GM12878 (cell line): ENCODE results near the gene SYK. TPM values are rescaled to one million over a fixed set of nuclear protein-coding genes. Genes with fewer than 3 reads are reported as not detected.

Experiments used
- BCL11A ChIP-seq: IDR thresholded peaks from 2 replicates; pipeline ENCODE4 v1.6.1; 2011; ENCODE audit warnings: low read depth, low read length
- CEBPB ChIP-seq, 2 experiments: fragments of 150-350 bp in 1 of 2; IDR thresholded peaks; 2 replicates each; pipeline ENCODE4 v1.6.1; 2012 to 2014; ENCODE audit warnings: low read depth in 2 of 2, low read length in 2 of 2, borderline replicate concordance in 1 of 2, inconsistent platforms in 1 of 2
- E2F4 ChIP-seq: IDR thresholded peaks from 2 replicates; pipeline ENCODE4 v1.6.1; 2012; ENCODE audit warnings: low read depth, low read length, improper control_type of control experiment
- E4F1 ChIP-seq: fragments of 450-650 bp; IDR thresholded peaks from 2 replicates; pipeline ENCODE4 v1.6.1; 2018; ENCODE audit warnings: borderline replicate concordance, mild to moderate bottlenecking; ENCODE audit not compliant: partially characterized antibody
- EED ChIP-seq: sonication (generic); IDR thresholded peaks from 2 replicates; pipeline ENCODE4 v1.6.1; 2016; ENCODE audit warnings: antibody characterized with exemption, low read depth
- IRF5 ChIP-seq: fragments of 450-650 bp; IDR thresholded peaks from 2 replicates; pipeline ENCODE4 v1.6.1; 2017; ENCODE audit warnings: borderline replicate concordance
- MEF2A ChIP-seq: IDR thresholded peaks from 2 replicates; pipeline ENCODE4 v1.6.1; 2011; ENCODE audit warnings: low read depth, mild to moderate bottlenecking, low read length, moderate library complexity; ENCODE audit not compliant: insufficient read depth
- MEF2B ChIP-seq: fragments of 450-650 bp; IDR thresholded peaks from 2 replicates; pipeline ENCODE4 v1.6.1; 2018; ENCODE audit warnings: mild to moderate bottlenecking, moderate library complexity; ENCODE audit not compliant: partially characterized antibody, poor library complexity, severe bottlenecking
- MLLT1 ChIP-seq: fragments of 450-650 bp; IDR thresholded peaks from 2 replicates; pipeline ENCODE4 v1.6.1; 2016; ENCODE audit warnings: mild to moderate bottlenecking
- MYB ChIP-seq: fragments of 150-350 bp; IDR thresholded peaks from 2 replicates; pipeline ENCODE4 v1.6.1; 2014; ENCODE audit warnings: mild to moderate bottlenecking, low read depth, low read length, borderline replicate concordance
- NFIC ChIP-seq: IDR thresholded peaks from 2 replicates; pipeline ENCODE4 v1.6.1; 2012; ENCODE audit warnings: low read depth, mild to moderate bottlenecking, inconsistent platforms, low read length, moderate library complexity
- RELA ChIP-seq: fragments of 450-650 bp; IDR thresholded peaks from 2 replicates; pipeline ENCODE4 v1.8.0; 2014; ENCODE audit warnings: borderline replicate concordance; ENCODE audit not compliant: partially characterized antibody
- RELB ChIP-seq: fragments of 450-650 bp; IDR thresholded peaks from 2 replicates; pipeline ENCODE4 v1.6.1; 2017; ENCODE audit warnings: low read depth, mild to moderate bottlenecking, moderate library complexity
- TCF12 ChIP-seq: IDR thresholded peaks from 2 replicates; pipeline ENCODE4 v1.6.1; 2011; ENCODE audit warnings: low read depth, mild to moderate bottlenecking, low read length
- TCF3 ChIP-seq: IDR thresholded peaks from 2 replicates; pipeline ENCODE4 v1.6.1; 2012; ENCODE audit warnings: low read depth, mild to moderate bottlenecking, low read length, borderline replicate concordance; ENCODE audit not compliant: insufficient read depth
- ZBTB4 ChIP-seq: fragments of 450-650 bp; formaldehyde crosslinking; IDR thresholded peaks from 2 replicates; pipeline ENCODE4 v1.4.0; 2022; ENCODE audit warnings: mild to moderate bottlenecking, moderate library complexity
- ZNF217 ChIP-seq: fragments of 450-650 bp; IDR thresholded peaks from 2 replicates; pipeline ENCODE4 v1.6.1; 2017; ENCODE audit warnings: antibody characterized with exemption, mild to moderate bottlenecking
- ZNF24 ChIP-seq: fragments of 450-650 bp; IDR thresholded peaks from 2 replicates; pipeline ENCODE4 v1.6.1; 2017; ENCODE audit warnings: antibody characterized with exemption, mild to moderate bottlenecking
- polyA plus RNA-seq, 11 experiments: library from polyadenylated mRNA; depleted of rRNA in 4 of 11; unstranded in 6 of 11; stranded (reverse) in 5 of 11; fragments of >200 nt; fragmentation: Nextera tagmentation in 4 of 11; fragmentation: Illumina TruSeq in 1 of 11; extraction: Ambion mirVana in 4 of 11; extraction: Trizol in 1 of 11; gene quantifications; 1 replicate in 1 of 11; 2 replicates in 10 of 11; pipeline versions ENCODE4 v1.2.1 to v1.2.3, GENCODE V29; 2011 to 2016; ENCODE audit warnings: inconsistent platforms in 2 of 11, missing spikeins in 2 of 11, low read depth in 1 of 11
- total RNA-seq, 4 experiments: library from RNA; depleted of rRNA in 3 of 4; stranded (reverse); fragments of >200 nt in 3 of 4; fragmentation: Illumina TruSeq in 1 of 4; extraction: Trizol in 1 of 4; gene quantifications; 2 replicates each; pipeline versions ENCODE4 v1.2.1 to v1.2.3, GENCODE V29; 2013 to 2021

Gene SYK
- total and polyA plus RNA-seq, 10 of the 15 experiments (the other 5 are each of a cell fraction or from before 2014, with no cell fraction given), result 6.5 to 135 (median 68.8) TPM

GRCh38 chr9:90793729-90794128 is 7.9 kb upstream of the SYK start (continued):
- TF ChIP-seq MLLT1, result no peak
- peak; percentile 79; the same call in 1 of the 2 replicates for TF ChIP-seq NFIC
- TF ChIP-seq MEF2A, result 0 out of 2 replicates have a peak, but pooled peaks have one; percentile 36
- no peak for TF ChIP-seq TCF3
- peak; percentile 52; the same call in 1 of the 2 replicates for TF ChIP-seq EED
- no peak for TF ChIP-seq ZNF24
- TF ChIP-seq IRF5, result no peak
- TF ChIP-seq ZNF217, result peak; percentile 96
- TF ChIP-seq ZBTB4, result no peak
- no peak for TF ChIP-seq CEBPB (IDR thresholded peaks at IDR 0.05; ENCODE audit: borderline replicate concordance in 1 of 2, low read depth in 2 of 2, low read length in 2 of 2)
- no peak for TF ChIP-seq TCF12
- peak; percentile 29 for TF ChIP-seq MEF2B
- TF ChIP-seq E4F1, result no peak
- TF ChIP-seq RELA, result no peak
- no peak for TF ChIP-seq E2F4
- TF ChIP-seq BCL11A, result peak; percentile 50; the same call in 1 of the 2 replicates
- no peak for TF ChIP-seq RELB
- TF ChIP-seq MYB, result no peak
